KMS-11 (cell line): Measurements from ENCODE around the gene POLR2C.
A peak's percentile ranks its signal among the peaks of the same experiment; 100 is the strongest.

Experiments
- H2AFZ ChIP-seq: fragments of 200-600 bp; sonication (generic); 2 replicates; pipeline ENCODE4 v1.6.1; 2016; ENCODE audit warnings: antibody characterized with exemption, mixed run types, low read depth
- H3K27ac ChIP-seq: fragments of 200-600 bp; sonication (generic); 2 replicates; pipeline ENCODE4 v1.6.1; 2016; ENCODE audit warnings: mild to moderate bottlenecking, mixed run types
- H3K27me3 ChIP-seq: fragments of 200-600 bp; sonication (generic); 2 replicates; pipeline ENCODE4 v1.6.1; 2017; ENCODE audit warnings: mild to moderate bottlenecking, low read depth, mixed run types, moderate library complexity; ENCODE audit not compliant: insufficient read depth
- H3K36me3 ChIP-seq: fragments of 200-600 bp; sonication (generic); 2 replicates; pipeline ENCODE4 v1.6.1; 2017; ENCODE audit warnings: mild to moderate bottlenecking, mixed run types; ENCODE audit not compliant: insufficient read depth
- H3K4me1 ChIP-seq: fragments of 200-600 bp; sonication (generic); 2 replicates; pipeline ENCODE4 v1.6.1; 2016; ENCODE audit warnings: mild to moderate bottlenecking, low read depth, mixed run types; ENCODE audit not compliant: poor library complexity, severe bottlenecking
- H3K4me2 ChIP-seq: fragments of 200-600 bp; sonication (generic); 2 replicates; pipeline ENCODE4 v1.7.0; 2016; ENCODE audit warnings: mild to moderate bottlenecking, mixed run types
- H3K4me3 ChIP-seq: fragments of 200-600 bp; sonication (generic); IDR thresholded peaks from 2 replicates; pipeline ENCODE4 v1.6.1; 2017; ENCODE audit warnings: low read depth, low read length, mixed read lengths; ENCODE audit not compliant: insufficient read depth
- H3K79me2 ChIP-seq: fragments of 200-600 bp; sonication (generic); 2 replicates; pipeline ENCODE4 v1.6.1; 2016; ENCODE audit warnings: low read depth, mixed run types; ENCODE audit not compliant: insufficient read depth
- H3K9ac ChIP-seq: fragments of 200-600 bp; sonication (generic); 2 replicates; pipeline ENCODE4 v1.6.1; 2016; ENCODE audit warnings: mild to moderate bottlenecking, mixed run types
- H4K20me1 ChIP-seq: fragments of 200-600 bp; sonication (generic); 2 replicates; pipeline ENCODE4 v1.6.1; 2016; ENCODE audit warnings: mild to moderate bottlenecking, mixed run types; ENCODE audit not compliant: insufficient read depth
- CTCF ChIP-seq: fragments of 200-600 bp; sonication (generic); conservative IDR thresholded peaks from 2 replicates; pipeline ENCODE4 v1.6.1; 2017; ENCODE audit warnings: low read depth, mild to moderate bottlenecking, antibody characterized with exemption, low read length, moderate library complexity, mixed read lengths

Gene POLR2C

GRCh38 chr16:57462209-57462977 is at the start of gene POLR2C:
Gene POLR2C, plus strand, starts transcription at chr16:57462679. Its CDS starts 46 bp downstream, at chr16:57462725.
- Histone ChIP-seq H3K27ac (no peak within 1 kb of the TSS), H3K9ac (peak within 1 kb of the TSS; percentile 61; the same call in 1 of the 2 replicates), H3K36me3 (no peaks in the 10 kb centered on the region)

GRCh38 chr16:57413301-57413730 is 49.2 kb upstream of the POLR2C start:
- H3K27ac ChIP-seq, result no peak overlapping the region
- H3K36me3 ChIP-seq, result no peaks in the 10 kb centered on the region
- H3K4me1 ChIP-seq, result peaks cover 2% of the 10 kb centered on the region
- no peak overlapping the region for H3K9ac ChIP-seq
- no peaks in the 10 kb centered on the region for H3K79me2 ChIP-seq
- no peak overlapping the region for H3K4me2 ChIP-seq
- H2AFZ ChIP-seq, result no peak overlapping the region
- no peaks in the 10 kb centered on the region; the same call in 1 of the 2 replicates for H3K27me3 ChIP-seq
- TF ChIP-seq CTCF, result no peak
- no peaks in the 10 kb centered on the region for H4K20me1 ChIP-seq
- H3K4me3 ChIP-seq, result no peak overlapping the region

More at GRCh38 chr16:57462209-57462977, at the start of gene POLR2C:
- H2AFZ ChIP-seq, result 0 out of 2 replicates have a peak within 1 kb of the TSS, but pooled peaks have one; percentile 14
- H3K4me3 ChIP-seq, result no peak within 1 kb of the TSS
- no peaks in the 10 kb centered on the region for H3K27me3 ChIP-seq
- no peaks in the 10 kb centered on the region for H4K20me1 ChIP-seq
- H3K4me1 ChIP-seq, result peaks cover 6% of the 10 kb centered on the region
- peak; percentile 71 for TF ChIP-seq CTCF
- H3K79me2 ChIP-seq, result peaks cover 9% of the 10 kb centered on the region; the same call in 1 of the 2 replicates
- H3K4me2 ChIP-seq, result peak within 1 kb of the TSS; percentile 61

- H3K4me3 ChIP-seq, result no peak overlapping the region
- H3K79me2 ChIP-seq, result no peaks in the 10 kb centered on the region
- H4K20me1 ChIP-seq, result no peaks in the 10 kb centered on the region
- no peaks in the 10 kb centered on the region; the same call in 1 of the 2 replicates for H3K27me3 ChIP-seq
- H3K4me1 ChIP-seq, result peaks cover 6% of the 10 kb centered on the region
- no peak overlapping the region for H3K27ac ChIP-seq
- H3K36me3 ChIP-seq, result no peaks in the 10 kb centered on the region
- no peak overlapping the region for H2AFZ ChIP-seq
- TF ChIP-seq CTCF, result no peak
- no peak overlapping the region for H3K9ac ChIP-seq
- H3K4me2 ChIP-seq, result no peak overlapping the region
Measured at GRCh38 chr16:57413733-57414132, 48.7 kb upstream of the POLR2C start.

GRCh38 chr16:57416084-57416483 is 46.4 kb upstream of the POLR2C start:
- Histone ChIP-seq H3K4me2 (no peak overlapping the region), H3K79me2 (no peaks in the 10 kb centered on the region), H2AFZ (no peak overlapping the region), H3K9ac (no peak overlapping the region), H3K27me3 (no peaks in the 10 kb centered on the region), H3K4me3 (no peak overlapping the region), H3K36me3 (no peaks in the 10 kb centered on the region), H4K20me1 (no peaks in the 10 kb centered on the region), H3K4me1 (peaks cover 13% of the 10 kb centered on the region), H3K27ac (no peak overlapping the region)
- no peak for TF ChIP-seq CTCF
